GM18861 (cell line): Measurements from ENCODE around the gene CRYBA2.

Experiments used
- ATAC-seq: cut with Tn5 transposase; IDR thresholded peaks from one replicate; pipeline ENCODE4 v1.9.1; 2021; ENCODE audit not compliant: unreplicated experiment

The CRYBA2 gene

DNA sequence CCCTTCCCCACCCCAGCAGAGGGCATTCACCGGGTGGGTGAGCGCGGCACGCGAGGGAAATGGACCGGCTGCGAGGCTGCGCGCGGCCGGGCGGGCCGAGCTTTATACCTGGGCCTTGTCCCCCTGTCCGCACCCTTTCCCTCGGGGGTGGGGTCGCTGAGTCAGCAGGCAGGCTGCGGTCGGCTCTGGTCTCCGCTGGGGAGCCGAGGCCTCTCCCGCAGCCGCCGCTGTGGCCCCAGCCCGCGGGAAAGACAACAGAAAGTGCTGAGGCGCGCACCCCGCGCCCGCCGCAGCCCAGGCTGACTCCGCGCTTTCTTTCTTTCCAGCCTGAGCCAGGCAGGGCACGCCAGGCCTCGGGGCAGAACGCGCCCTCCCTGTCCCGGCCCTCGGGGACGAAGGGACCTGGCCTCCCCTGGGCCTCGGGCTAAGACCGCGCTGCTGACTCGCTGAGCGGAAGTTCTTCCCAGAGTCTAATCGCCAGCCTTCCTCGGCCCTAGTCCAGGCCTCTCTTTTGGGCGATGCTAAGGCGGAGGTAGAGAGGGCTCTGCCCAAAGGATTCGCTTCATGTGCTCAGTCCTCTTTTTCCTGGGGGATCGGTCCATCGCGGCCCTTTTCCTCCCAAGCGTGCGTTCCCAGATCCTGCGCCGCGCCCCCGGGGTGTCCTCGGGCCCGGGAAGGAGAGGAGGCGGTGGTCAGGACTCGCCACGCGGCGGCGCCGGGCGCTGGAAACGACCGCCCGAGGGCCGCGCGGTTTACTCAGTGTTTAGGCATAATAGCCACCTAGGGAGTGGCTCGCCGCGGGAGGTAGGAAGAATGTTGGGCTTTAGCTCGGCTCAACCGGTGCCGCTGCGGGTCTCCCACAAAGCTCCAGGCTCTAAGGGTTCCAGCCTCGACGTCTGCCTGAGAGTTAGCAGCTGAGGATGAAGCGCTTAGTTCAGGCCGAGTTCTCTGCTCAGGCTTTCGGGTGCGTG is at the start of gene CRYBA2:
CRYBA2 (minus strand) TSS at position 78 of the 971 bp plus-strand sequence. CDS start 246 bp downstream, outside the sequence.
- no peak for ATAC-seq

GRCh38 chr2:219042750-219043149 is 49.5 kb upstream of the CRYBA2 start:
- no peak for ATAC-seq

GRCh38 chr2:219042157-219042556 is 48.9 kb upstream of the CRYBA2 start:
- ATAC-seq: no peak

DNA sequence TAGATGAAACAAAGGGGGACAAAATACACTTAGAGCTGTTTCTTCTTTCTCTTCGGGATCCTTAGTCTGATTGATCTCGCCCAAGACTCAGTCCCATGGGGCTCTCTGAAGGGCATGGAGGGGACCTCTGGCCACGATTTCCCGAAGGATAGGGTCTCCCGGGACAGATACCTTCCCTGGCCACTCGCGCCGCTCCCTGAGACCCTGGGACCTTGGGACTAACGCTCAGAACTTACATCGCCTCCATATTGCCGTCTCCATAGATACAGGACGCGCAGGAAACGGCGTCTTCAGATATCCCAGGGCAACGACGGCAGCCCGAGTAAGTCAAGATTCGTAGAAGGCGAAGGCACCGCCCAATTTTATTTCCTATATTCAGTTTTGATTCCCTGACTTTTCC is 48.0 kb upstream of the CRYBA2 start, which contains the start of gene CFAP65:
CFAP65 (minus strand) TSS at position 265 of the 400 bp plus-strand sequence. CDS start 2,468 bp downstream, outside the sequence.
- no peak for ATAC-seq

- ATAC-seq: no peak
Observed at GRCh38 chr2:219038600-219038999, 45.4 kb upstream of the CRYBA2 start.

GRCh38 chr2:219037783-219038499 is 44.7 kb upstream of the CRYBA2 start:
- no peak for ATAC-seq

DNA sequence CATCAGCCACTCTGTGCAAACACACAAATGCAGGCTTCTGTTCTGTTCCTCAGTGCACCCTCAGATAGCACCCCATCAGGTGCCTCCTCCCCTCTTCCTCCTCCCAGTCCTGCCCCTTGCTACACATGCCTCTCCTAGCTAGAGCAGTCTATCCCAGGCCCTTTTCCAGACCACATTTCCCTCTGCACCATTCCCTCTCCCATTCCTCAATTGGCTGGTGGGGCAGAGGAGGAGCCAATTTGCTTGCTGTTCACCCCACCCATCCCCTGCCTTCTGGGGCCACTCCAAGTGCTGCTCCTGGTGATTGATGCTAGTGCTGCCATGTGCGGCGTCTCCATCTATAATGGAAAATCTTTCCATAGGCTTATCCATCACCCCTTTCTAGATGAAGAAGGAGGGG is 42.7 kb upstream of the CRYBA2 start:
- no peak for ATAC-seq

GRCh38 chr2:219034823-219035222 is 41.6 kb upstream of the CRYBA2 start:
- ATAC-seq: no peak

GRCh38 chr2:219032051-219032745 is 39.0 kb upstream of the CRYBA2 start:
- ATAC-seq: no peak

GRCh38 chr2:219031005-219031738 is 38.0 kb upstream of the CRYBA2 start:
- no peak for ATAC-seq

DNA sequence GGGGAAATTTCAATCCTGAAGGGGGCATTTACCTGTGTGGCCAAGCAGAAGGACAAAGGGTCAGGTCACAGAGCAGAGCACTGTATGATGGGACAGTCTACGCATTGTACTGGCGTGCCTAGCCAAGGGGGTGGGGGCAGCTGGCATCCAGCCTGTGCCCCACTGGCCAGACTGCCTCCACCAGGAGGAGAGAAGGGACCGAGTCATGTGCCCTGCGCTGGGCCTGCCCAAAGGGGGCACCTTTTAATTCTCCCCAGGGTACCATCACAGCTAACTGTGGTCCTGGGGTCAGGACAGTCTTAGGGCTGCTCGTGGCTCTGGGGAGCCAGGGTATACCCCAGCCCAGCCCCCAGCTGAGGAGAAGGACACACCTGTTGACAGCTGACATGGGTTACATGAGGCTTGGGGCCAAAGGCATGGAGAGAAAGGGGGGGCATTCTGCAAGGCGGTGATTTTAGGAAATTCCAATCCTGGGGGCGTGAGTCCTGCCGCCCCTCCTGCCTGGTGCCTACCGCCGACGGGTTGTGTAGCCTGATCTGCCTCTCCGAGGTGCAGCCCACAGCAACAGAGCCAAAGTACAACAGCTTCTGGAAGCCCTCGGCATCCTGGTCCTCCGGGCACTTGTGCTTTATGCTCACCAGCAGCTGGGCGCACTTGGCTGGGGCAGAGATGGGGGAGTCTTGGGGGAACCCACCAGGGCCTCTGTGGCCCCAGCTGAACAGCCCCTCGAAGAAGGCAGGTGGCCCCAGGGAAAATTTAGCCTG is 37.1 kb upstream of the CRYBA2 start:
- ATAC-seq: no peak

DNA sequence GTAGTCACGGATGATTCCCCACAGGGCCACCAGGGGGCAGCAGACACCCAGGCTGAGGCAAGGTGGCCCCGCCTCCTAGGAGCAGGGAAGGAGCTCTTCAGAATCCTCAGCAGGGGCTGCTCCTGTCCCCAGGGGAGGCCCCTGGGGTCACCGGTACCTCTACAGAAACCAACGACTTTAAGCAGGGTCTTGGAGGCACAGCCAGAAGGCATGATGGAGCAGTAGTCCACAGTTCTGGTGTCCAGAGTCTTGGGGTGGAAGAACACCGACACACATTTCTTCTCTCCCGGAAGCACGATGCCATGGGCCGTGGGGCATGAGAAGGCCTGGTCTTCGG is 36.6 kb upstream of the CRYBA2 start:
- no peak for ATAC-seq

DNA sequence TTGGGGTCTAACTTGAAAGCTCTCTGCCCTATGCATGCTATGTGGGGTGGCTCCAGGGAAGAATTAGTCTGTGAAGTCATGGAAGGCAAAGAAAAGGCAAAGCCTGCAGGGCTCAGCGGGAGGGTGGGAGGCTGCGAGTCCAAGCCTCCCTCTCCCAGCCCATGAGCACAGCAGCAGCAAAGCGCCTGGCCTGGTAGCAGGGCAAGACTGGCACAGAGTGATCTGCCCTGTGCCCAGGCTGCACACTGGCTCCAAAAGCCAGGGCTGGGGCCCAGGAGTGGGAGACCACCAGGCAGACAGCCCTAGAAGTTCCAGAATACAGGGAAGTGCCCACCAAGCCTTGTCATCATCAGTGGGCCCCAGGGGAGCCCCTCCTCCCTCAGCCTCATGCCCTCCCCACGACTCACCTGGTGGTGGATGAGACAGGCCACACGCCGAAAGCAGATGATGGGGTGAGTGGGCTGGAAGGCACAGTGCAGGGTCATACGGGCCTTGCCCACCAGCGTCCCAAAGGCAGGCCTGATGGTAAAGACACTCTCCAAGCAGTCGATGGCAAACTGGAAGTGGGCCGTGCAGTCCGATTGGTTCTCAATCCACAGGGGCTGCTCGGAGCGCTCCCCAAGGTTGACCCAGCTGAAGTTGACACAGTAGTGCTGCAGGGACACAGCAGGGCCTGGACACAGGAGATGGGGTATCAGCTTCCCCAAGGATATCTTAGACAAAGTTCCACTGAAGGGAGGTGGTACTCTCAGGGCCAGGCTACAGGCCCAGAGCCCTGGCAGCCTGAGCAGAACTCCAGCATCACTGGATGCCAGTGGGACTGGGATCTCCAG is 36.0 kb upstream of the CRYBA2 start:
- no peak for ATAC-seq

DNA sequence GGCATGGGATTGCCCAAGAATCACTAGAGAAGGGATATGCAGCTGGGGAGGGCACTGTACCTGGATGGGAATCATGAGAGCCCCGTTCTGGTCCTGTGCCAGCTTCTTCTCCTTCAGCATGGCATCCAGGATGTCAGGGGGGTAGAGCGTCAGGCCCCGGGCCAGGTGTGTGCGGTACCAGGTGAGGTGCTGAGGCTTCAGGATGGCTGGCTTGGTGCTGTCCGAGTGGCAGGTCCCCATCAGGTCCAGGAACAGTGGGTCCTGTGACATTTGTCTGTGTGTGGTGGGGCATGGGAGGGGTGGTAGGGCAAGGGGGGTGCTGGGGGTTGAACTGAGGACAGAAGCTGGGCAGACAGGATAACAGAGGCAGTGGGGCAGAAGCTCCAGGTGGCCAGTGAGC is 34.9 kb upstream of the CRYBA2 start:
- no peak for ATAC-seq

GRCh38 chr2:219027511-219028055 is 34.4 kb upstream of the CRYBA2 start:
- no peak for ATAC-seq

- ATAC-seq: no peak
Observed at GRCh38 chr2:219026946-219027345, 33.7 kb upstream of the CRYBA2 start.

- no peak for ATAC-seq
Observed at GRCh38 chr2:219025637-219026585, 32.7 kb upstream of the CRYBA2 start.

DNA sequence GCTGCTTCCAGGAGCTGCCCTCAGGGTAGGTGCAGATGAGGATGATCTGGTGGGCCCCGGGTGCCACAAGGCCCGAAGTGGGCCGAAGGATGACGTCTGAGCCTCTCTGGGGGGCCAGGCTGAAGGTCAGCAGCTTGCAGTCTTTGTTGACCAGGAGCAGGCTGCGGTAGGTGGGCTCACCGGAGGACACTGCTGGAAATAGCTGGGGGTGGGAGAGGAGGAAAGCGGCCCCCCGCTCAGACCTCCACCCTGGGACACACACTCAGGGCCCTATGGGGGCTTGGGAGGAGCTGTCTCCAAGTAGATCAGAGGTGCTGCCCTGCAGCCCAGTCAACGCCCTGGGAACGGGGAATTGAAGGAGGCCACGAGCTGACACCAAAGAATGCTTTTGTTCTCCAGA is 30.8 kb upstream of the CRYBA2 start:
- ATAC-seq: no peak
